Measurements from ENCODE around the gene TXNL1.

Gene TXNL1

DNA sequence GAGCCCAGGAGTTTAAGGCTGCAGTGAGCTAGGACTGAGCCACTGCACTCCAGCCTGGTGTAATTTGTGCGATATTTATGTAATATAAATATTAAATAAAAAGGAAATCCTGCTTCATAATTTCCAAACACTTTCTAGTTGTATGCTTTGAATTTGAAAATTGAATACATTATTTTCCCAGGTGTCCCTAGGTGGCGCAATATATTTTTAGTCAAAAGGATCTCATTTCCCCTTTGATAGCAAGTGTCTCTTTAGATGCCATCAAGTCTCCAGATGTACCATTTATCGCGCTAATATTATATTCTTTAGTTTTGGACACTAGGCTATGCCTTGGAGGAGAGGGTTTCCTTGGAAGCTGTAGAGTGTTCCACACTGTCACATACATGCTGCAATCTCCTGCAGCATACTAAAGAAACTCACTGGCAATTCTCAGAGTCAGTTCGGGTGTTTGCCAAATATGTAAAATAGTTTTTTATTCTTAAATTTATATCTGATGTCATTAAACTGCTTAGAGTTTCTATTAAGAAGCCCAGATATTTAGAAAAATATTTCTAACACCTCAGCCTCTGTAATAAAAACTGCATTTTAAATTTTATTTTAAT lies 7.1 kb upstream of the TXNL1 start:
- no peak overlapping the region for H3K4me3 ChIP-seq (ENCODE audit: low read depth, low read length)
- peak; percentile 33 for DNase-seq (ENCODE audit: low read depth)
- TF ChIP-seq, protein P1, sequence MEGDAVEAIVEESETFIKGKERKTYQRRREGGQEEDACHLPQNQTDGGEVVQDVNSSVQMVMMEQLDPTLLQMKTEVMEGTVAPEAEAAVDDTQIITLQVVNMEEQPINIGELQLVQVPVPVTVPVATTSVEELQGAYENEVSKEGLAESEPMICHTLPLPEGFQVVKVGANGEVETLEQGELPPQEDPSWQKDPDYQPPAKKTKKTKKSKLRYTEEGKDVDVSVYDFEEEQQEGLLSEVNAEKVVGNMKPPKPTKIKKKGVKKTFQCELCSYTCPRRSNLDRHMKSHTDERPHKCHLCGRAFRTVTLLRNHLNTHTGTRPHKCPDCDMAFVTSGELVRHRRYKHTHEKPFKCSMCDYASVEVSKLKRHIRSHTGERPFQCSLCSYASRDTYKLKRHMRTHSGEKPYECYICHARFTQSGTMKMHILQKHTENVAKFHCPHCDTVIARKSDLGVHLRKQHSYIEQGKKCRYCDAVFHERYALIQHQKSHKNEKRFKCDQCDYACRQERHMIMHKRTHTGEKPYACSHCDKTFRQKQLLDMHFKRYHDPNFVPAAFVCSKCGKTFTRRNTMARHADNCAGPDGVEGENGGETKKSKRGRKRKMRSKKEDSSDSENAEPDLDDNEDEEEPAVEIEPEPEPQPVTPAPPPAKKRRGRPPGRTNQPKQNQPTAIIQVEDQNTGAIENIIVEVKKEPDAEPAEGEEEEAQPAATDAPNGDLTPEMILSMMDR (conservative IDR thresholded peaks at IDR 0.05; ENCODE audit: low read depth, low read length): peak; percentile 58

DNA sequence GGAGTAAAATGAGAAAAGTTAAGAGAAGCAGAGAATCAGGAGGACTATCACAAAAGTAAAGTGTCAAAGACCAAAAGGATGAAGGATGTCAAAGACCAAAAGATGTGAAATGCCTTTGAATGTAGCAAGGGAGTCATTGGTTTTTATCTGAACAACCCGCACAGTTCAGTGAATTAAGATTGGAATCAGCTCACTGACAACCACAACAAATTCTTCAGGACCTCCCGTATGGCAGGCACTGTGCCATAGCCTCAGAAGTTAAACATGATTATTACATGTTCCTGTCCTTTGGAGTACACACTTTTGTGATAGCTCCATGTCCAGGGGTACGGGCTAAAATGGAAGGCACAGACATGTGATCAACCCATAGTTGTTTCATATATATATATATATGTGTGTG lies 5.0 kb upstream of the TXNL1 start:
- H3K4me3 ChIP-seq (ENCODE audit: low read depth, low read length): no peak overlapping the region
- TF ChIP-seq, protein P1 (conservative IDR thresholded peaks at IDR 0.05; ENCODE audit: low read depth, low read length): no peak
- no peak for DNase-seq (ENCODE audit: low read depth)

DNA sequence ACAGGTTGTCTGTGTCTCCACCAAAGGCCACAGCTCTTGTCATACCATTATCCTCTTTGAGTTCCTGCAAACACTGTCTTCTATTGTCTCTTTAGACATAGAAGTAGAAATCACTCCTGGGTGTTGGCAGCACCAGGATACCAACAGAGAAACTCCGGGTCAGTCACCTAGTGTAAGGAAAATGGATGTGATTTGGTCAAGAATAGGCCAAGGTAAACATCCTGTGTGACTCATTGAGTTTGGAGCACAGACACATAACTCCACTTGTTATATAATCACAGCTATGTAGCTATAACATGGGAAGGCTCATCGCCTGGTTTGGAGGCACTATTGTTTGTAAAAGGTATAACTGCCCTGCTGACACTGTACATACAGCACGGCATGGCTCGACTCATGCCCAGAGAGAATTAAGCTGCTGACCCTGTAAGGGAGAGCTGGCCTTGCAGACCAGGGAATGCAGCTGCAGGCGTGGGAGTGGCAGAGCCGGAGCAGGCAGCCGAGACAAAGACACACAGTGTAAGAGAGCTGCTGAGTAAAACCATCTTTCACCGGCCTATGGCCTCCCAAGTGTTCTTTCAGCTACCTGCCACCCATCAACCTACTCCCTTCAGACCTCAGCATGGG lies 3.4 kb upstream of the TXNL1 start:
- peak; percentile 68 for DNase-seq (ENCODE audit: low read depth)
- TF ChIP-seq, protein P1 (conservative IDR thresholded peaks at IDR 0.05; ENCODE audit: low read depth, low read length): no peak
- H3K4me3 ChIP-seq (ENCODE audit: low read depth, low read length): no peak overlapping the region

DNA sequence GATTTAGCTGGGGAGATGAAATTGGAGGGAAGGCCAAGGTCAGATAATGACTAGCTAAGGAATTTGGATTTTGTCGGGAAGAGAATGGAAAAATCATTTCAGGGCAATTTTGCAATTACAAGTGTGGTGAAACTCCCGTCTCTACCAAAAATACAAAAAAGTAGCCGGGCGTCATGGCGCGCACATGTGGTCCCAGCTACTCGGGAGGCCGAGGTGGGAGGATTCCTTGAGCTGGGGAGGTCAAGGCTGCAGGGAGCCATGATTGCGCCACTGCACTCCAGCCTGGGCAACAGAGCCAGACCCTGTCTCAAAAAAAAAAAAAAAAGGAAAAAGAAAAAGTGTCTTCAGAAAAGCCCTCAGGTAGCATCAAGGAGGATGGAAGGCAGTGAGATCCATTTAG lies 1.2 kb upstream of the TXNL1 start:
- TF ChIP-seq, protein P1 (conservative IDR thresholded peaks at IDR 0.05; ENCODE audit: low read depth, low read length): no peak
- no peak overlapping the region for H3K4me3 ChIP-seq (ENCODE audit: low read depth, low read length)
- DNase-seq (ENCODE audit: low read depth): no peak

DNA sequence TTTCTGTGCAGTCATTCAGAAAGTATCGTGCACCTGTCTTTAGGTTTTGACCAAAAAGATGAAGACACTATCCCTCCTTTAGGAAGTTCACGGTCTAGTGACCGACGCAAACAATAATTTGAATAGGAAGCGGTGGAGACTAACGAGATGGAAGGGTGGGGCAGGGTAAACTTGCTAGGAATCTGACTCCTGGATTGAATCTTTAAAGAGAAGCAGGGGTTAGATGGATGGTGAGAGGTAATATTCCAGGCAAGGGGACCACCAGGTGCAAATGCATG lies 651 bp upstream of the TXNL1 start:
- no peak for DNase-seq (ENCODE audit: low read depth)
- TF ChIP-seq, protein P1 (conservative IDR thresholded peaks at IDR 0.05; ENCODE audit: low read depth, low read length): no peak

DNA sequence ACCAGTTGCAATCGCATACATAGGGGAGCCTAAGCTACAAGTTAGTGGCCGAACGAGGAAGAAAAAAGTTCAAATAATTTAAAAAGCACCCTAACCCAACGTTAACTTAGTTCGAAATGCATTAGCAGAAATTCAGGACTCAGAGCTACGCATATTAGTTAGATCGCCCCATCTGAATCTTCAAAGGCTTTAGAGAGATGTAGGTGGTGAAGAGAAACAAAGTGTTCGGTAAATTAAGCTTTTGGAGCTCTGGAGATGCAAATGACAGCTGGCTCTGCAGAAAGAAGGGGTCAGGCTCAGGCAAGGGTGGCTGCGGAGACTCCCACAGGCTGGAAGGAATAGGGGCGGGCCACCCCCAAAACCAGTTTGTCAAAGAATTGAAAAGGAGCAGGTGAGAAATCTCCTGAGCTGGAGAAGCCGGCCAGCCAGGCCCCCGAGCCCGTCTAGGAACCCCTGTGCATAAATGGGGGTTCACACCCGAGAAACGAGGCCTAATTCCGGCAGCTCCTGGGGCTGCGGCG lies 621 bp downstream of the TXNL1 start:
- H3K4me3 ChIP-seq (ENCODE audit: low read depth, low read length): peak overlapping the region; percentile 93
- DNase-seq (ENCODE audit: low read depth): no peak
- TF ChIP-seq, protein P1 (conservative IDR thresholded peaks at IDR 0.05; ENCODE audit: low read depth, low read length): no peak

More for the DNA sequence above, 651 bp upstream of the TXNL1 start:
- H3K4me3 ChIP-seq (ENCODE audit: low read depth, low read length): peak overlapping the region; percentile 55

DNA sequence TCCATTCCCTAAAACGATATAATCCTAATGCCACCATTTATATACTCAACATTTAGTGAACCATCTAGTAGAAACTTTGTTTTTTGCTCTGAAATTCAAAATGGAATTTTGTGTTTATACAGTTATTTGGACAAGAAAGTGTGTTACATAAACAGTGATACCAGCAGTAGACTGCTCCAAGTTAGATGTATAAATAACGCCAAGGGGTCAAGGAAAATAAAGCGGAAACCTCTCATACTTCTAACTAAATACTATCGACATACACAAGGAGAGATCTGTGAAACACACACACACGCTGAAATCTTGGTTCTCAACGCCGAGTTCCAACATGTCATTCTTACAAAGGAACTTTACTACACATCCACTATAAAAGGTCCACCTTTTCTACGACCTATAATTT lies 1.2 kb downstream of the TXNL1 start:
- TF ChIP-seq, protein P1 (conservative IDR thresholded peaks at IDR 0.05; ENCODE audit: low read depth, low read length): no peak
- DNase-seq (ENCODE audit: low read depth): peak; percentile 33
- H3K4me3 ChIP-seq (ENCODE audit: low read depth, low read length): peak overlapping the region; percentile 93
